Natural killer cell treated with Interleukin-12 subunit alpha and Interleukin-12 subunit beta and Interleukin-15 and Interleukin-18, amount 100 ng/mL, for 72 hours (primary cell): ENCODE data around the gene GALNT8. TPM values are rescaled to one million over a fixed set of nuclear protein-coding genes. Genes with fewer than 3 reads are reported as not detected.

ENCODE experiments used
- ATAC-seq, 2 donors: fragments of 150-1000 bp; cut with Tn5 transposase in 1 of 2; sonication (Bioruptor Pico), chemical (Tn5 transposase) in 1 of 2; 2 replicates each; pipeline ENCODE4 v1.10.0; 2021
- DNase-seq: peaks from one replicate; pipeline ENCODE4 v3.0.0; 2022; ENCODE audit warnings: low spot score
- H3K27ac Mint-ChIP-seq, 2 donors: 1 replicate in 1 of 2; 2 replicates in 1 of 2; pipeline ENCODE4 v1.8.0; 2022; ENCODE audit warnings: mixed read lengths in 2 of 2, mild to moderate bottlenecking in 1 of 2, moderate library complexity in 1 of 2
- H3K27me3 Mint-ChIP-seq, 2 donors: 1 replicate in 1 of 2; 2 replicates in 1 of 2; pipeline ENCODE4 v1.8.0; 2022; ENCODE audit warnings: mixed read lengths in 2 of 2
- H3K36me3 Mint-ChIP-seq: one replicate; pipeline ENCODE4 v1.8.0; 2022; ENCODE audit warnings: mixed read lengths
- H3K4me1 Mint-ChIP-seq, 2 donors: 1 replicate in 1 of 2; 2 replicates in 1 of 2; pipeline ENCODE4 v1.8.0; 2022; ENCODE audit warnings: low read depth in 2 of 2, mixed read lengths in 2 of 2, mild to moderate bottlenecking in 1 of 2
- H3K4me3 Mint-ChIP-seq: one replicate; pipeline ENCODE4 v1.8.0; 2022; ENCODE audit warnings: mixed read lengths
- H3K9me3 Mint-ChIP-seq: 2 replicates; pipeline ENCODE4 v1.8.0; 2022; ENCODE audit warnings: mixed read lengths
- total RNA-seq, 2 donors: library from RNA; stranded (reverse); gene quantifications; one replicate each; pipeline ENCODE4 v1.2.3, GENCODE V29; 2022

The GALNT8 gene
- total RNA-seq, 2 donors from 2014 or later: 0.50 to 1.1 TPM

GRCh38 chr12:4791497-4791896 lies 71.3 kb downstream of the GALNT8 start:
- Mint-ChIP-seq H3K36me3 (no peaks in the 10 kb centered on the region), H3K27ac (no peak overlapping the region), H3K4me3 (no peak overlapping the region), H3K27me3 (peaks cover 17 to 24% of the 10 kb centered on the region in 2 donors), H3K4me1 (no peaks in the 10 kb centered on the region), H3K9me3 (no peaks in the 10 kb centered on the region)
- ATAC-seq (no peak), DNase-seq (no peak)

DNA sequence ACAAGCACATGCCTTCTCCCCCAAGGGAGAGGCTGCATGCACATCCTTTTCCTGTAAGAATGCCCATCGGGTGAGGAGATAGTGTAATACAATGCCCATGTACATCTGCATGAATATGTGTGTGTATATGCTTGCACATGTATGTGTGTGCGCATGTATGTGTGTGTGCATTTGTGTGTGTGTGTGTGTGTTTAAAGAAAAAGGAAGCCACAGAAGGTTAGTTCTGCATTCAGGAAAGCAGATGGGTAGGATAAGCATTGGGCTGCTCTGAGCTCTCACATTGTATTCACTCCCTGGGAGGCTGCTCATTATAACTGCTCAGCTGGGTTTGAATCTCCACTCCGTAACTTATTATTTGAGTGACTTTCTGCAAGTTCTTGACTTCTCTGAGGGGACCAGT lies 74.3 kb downstream of the GALNT8 start:
- H3K27ac Mint-ChIP-seq: no peak overlapping the region
- H3K4me3 Mint-ChIP-seq: no peak overlapping the region
- no peak for DNase-seq
- no peaks in the 10 kb centered on the region for H3K36me3 Mint-ChIP-seq
- no peaks in the 10 kb centered on the region for H3K4me1 Mint-ChIP-seq
- peaks cover 22 to 34% of the 10 kb centered on the region in 2 donors for H3K27me3 Mint-ChIP-seq
- ATAC-seq: no peak
- H3K9me3 Mint-ChIP-seq: no peaks in the 10 kb centered on the region

DNA sequence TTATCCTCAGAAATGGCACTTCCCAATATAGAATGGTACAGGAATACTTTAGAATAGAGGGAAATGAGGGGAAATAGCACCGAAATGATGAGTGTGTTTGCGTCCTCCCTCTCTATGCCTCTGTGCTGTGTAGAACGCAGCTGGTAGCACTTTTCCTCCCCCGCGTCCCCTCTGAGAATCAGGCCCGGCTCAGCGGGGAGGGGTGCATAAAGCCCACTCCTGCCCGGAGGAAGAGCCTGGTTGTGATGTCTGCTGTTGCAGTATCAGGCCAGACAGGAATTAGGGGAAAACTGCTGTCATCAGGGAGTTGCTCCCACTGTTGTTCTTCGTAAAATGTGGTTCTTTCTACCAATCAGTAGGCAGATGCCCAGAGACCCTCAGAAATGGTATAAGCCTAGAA lies 76.0 kb downstream of the GALNT8 start:
- no peak overlapping the region for H3K27ac Mint-ChIP-seq
- H3K27me3 Mint-ChIP-seq: peaks cover 25 to 26% of the 10 kb centered on the region in 2 donors
- H3K4me3 Mint-ChIP-seq: no peak overlapping the region
- H3K4me1 Mint-ChIP-seq: no peaks in the 10 kb centered on the region
- H3K9me3 Mint-ChIP-seq: no peaks in the 10 kb centered on the region
- ATAC-seq: no peak
- no peak for DNase-seq
- no peaks in the 10 kb centered on the region for H3K36me3 Mint-ChIP-seq

- H3K36me3 Mint-ChIP-seq: no peaks in the 10 kb centered on the region
- no peaks in the 10 kb centered on the region for H3K4me1 Mint-ChIP-seq
- H3K27me3 Mint-ChIP-seq: peaks cover 20 to 25% of the 10 kb centered on the region in 2 donors
- DNase-seq (no peak), ATAC-seq (no peak)
- no peak overlapping the region for H3K4me3 Mint-ChIP-seq
- H3K27ac Mint-ChIP-seq: no peak overlapping the region
- no peaks in the 10 kb centered on the region for H3K9me3 Mint-ChIP-seq
Measured at GRCh38 chr12:4796694-4797482, 76.7 kb downstream of the GALNT8 start.

- no peaks in the 10 kb centered on the region for H3K36me3 Mint-ChIP-seq
- H3K4me3 Mint-ChIP-seq: no peak overlapping the region
- no peak for DNase-seq
- peaks cover 25 to 28% of the 10 kb centered on the region in 2 donors for H3K27me3 Mint-ChIP-seq
- ATAC-seq: no peak
- H3K4me1 Mint-ChIP-seq: no peaks in the 10 kb centered on the region
- H3K27ac Mint-ChIP-seq: no peak overlapping the region
- H3K9me3 Mint-ChIP-seq: no peaks in the 10 kb centered on the region
Measured at GRCh38 chr12:4800555-4800954, 80.4 kb downstream of the GALNT8 start.

DNA sequence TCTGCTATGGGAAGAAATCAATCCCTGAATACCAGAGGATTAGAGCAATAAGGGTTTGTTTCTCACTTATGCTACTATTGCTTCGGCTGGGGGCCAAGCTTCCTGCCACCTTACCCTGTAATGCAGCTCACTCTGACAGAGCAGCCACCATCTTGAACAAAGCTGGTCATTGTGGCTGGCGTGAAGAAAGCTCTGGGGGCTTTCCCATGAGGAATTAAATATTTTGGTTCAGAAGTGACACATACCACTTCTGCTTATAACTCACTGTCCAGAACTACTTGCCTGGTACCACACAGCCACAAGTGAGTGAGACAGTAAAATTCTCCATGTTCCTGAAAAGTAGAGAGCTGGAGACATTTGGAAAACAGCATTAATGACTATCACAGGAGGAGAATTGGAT lies 82.6 kb downstream of the GALNT8 start:
- ATAC-seq (no peak), DNase-seq (no peak)
- H3K27me3 Mint-ChIP-seq: peaks cover 25 to 30% of the 10 kb centered on the region in 2 donors
- H3K4me1 Mint-ChIP-seq: peaks cover 6 to 15% of the 10 kb centered on the region in 2 donors
- H3K36me3 Mint-ChIP-seq: no peaks in the 10 kb centered on the region
- H3K9me3 Mint-ChIP-seq: no peaks in the 10 kb centered on the region
- H3K27ac Mint-ChIP-seq: no peak overlapping the region
- no peak overlapping the region for H3K4me3 Mint-ChIP-seq

DNA sequence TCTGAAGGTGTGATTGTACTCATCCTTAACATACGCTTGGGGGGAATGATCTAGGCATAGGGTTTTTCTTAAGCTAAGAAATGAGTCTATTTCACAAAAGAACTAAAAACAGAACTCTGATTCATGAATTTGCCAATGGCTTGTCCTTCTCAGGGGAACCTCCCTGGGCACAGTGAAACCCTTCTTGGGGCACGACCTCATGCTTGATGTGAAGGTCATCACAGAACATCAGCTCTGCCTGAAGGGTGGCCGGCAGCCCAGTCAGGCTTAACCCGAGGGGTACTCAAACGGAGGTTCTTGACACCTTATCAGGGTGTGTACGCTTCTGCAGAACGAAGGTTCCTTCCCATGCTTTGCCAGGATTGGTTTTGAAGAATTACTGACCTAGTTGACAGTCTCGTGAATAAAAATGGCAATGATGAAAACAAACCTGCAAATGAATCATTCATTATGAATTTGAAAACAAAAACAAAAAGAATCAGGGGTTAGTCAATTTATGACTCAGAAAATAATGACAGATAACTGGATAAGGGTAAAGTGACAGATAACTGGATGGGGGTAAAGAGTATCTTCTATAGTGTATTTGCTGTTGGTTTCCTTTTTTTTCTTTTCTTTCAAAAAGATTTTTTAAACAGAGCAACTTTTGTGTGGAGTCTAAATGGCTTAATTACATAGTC lies 86.4 kb downstream of the GALNT8 start:
- Mint-ChIP-seq H3K4me1 (peaks cover 26 to 34% of the 10 kb centered on the region in 2 donors), H3K4me3 (no peak overlapping the region), H3K27ac (no peak overlapping the region), H3K27me3 (peaks cover 28 to 41% of the 10 kb centered on the region in 2 donors), H3K36me3 (no peaks in the 10 kb centered on the region), H3K9me3 (no peaks in the 10 kb centered on the region)
- ATAC-seq (no peak), DNase-seq (no peak)

- H3K27ac Mint-ChIP-seq: no peak overlapping the region
- no peaks in the 10 kb centered on the region for H3K36me3 Mint-ChIP-seq
- peaks cover 32 to 43% of the 10 kb centered on the region in 2 donors for H3K27me3 Mint-ChIP-seq
- peaks cover 27 to 37% of the 10 kb centered on the region in 2 donors for H3K4me1 Mint-ChIP-seq
- ATAC-seq (no peak), DNase-seq (no peak)
- peak overlapping the region; percentile 24 for H3K4me3 Mint-ChIP-seq
- H3K9me3 Mint-ChIP-seq: no peaks in the 10 kb centered on the region
Measured at GRCh38 chr12:4807116-4807783, 87.0 kb downstream of the GALNT8 start.

- no peak overlapping the region for H3K27ac Mint-ChIP-seq
- H3K4me3 Mint-ChIP-seq: peak overlapping the region; percentile 24
- no peaks in the 10 kb centered on the region for H3K36me3 Mint-ChIP-seq
- ATAC-seq (no peak), DNase-seq (no peak)
- H3K27me3 Mint-ChIP-seq: peaks cover 32 to 43% of the 10 kb centered on the region in 2 donors
- H3K4me1 Mint-ChIP-seq: peaks cover 27 to 37% of the 10 kb centered on the region in 2 donors
- H3K9me3 Mint-ChIP-seq: no peaks in the 10 kb centered on the region
Measured at GRCh38 chr12:4807813-4808212, 87.6 kb downstream of the GALNT8 start.

DNA sequence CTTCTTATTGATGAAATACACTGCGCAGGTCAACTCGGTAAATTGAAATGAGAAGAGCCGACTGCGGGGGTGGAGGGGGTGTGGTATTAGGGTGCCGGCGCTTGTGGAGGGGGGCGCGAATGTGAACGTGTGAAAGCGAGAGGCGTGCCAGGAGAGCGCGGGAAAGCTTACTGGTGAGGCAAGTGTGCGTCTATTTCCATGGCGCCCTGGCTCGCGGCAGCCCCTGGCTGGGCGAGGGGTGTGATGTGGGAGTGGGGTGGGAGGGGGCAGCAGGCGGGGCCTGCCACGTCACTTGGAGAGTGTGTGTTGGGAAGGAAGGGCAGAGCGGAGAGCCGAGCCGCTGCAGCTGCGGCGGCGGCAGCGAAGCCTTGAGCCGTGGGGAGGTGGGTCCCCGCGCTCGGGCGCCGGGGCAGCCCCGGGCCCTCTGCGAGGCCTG lies 88.8 kb downstream of the GALNT8 start:
- Mint-ChIP-seq H3K9me3 (no peaks in the 10 kb centered on the region), H3K27ac (no peak overlapping the region), H3K27me3 (peaks cover 32 to 35% of the 10 kb centered on the region in 2 donors), H3K4me1 (peaks cover 27 to 37% of the 10 kb centered on the region in 2 donors), H3K36me3 (no peaks in the 10 kb centered on the region), H3K4me3 (peak overlapping the region; percentile 54)
- DNase-seq: no peak
- peak; percentile 28 to 52 for ATAC-seq

DNA sequence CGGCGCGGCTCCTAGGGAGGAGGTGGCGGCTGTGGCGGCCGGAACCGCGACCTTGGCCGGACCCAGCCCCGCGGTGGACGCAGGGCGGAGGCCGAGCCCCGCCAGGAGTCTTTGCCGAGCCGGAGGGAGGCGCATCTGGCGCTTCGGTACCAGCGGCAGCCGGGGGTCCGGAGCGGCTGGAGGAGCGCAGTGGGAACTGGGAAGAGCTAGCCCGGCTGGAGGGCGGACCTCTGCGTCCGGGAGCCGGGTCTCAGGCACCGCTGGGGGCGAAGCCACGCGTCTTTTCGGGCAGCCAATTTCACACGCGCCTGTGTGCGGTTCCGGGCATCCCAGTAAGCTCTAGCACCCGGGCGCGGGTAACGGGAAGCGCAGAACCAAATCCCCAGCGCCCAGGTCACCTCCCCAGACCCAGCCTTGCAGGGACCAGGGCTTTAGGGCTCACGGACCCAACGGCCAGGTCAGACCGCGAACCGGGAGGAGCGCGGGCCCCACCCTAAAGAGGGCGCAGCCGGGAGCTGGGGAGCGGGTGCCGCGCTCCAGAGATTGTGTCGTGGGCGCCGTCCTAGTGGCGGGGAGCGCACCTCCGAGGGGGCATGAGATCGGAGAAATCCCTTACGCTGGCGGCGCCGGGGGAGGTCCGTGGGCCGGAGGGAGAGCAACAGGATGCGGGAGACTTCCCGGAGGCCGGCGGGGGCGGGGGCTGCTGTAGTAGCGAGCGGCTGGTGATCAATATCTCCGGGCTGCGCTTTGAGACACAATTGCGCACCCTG lies 89.4 kb downstream of the GALNT8 start:
- peaks cover 27 to 37% of the 10 kb centered on the region in 2 donors for H3K4me1 Mint-ChIP-seq
- peaks cover 28 to 35% of the 10 kb centered on the region in 2 donors for H3K27me3 Mint-ChIP-seq
- H3K9me3 Mint-ChIP-seq: no peaks in the 10 kb centered on the region
- no peaks in the 10 kb centered on the region for H3K36me3 Mint-ChIP-seq
- ATAC-seq (peak in 1 of 2 donors; percentile 57), DNase-seq (no peak)
- peak overlapping the region; percentile 30 for H3K4me3 Mint-ChIP-seq
- no peak overlapping the region for H3K27ac Mint-ChIP-seq

- no peak for ATAC-seq
- Mint-ChIP-seq H3K27ac (no peak overlapping the region), H3K4me3 (peak overlapping the region; percentile 38), H3K4me1 (peaks cover 27 to 37% of the 10 kb centered on the region in 2 donors), H3K36me3 (no peaks in the 10 kb centered on the region), H3K9me3 (no peaks in the 10 kb centered on the region), H3K27me3 (peaks cover 27 to 35% of the 10 kb centered on the region in 2 donors)
- no peak for DNase-seq
Measured at GRCh38 chr12:4810219-4810671, 90.0 kb downstream of the GALNT8 start.

- no peak for DNase-seq
- H3K9me3 Mint-ChIP-seq: no peaks in the 10 kb centered on the region
- no peak for ATAC-seq
- no peaks in the 10 kb centered on the region for H3K36me3 Mint-ChIP-seq
- no peak overlapping the region for H3K4me3 Mint-ChIP-seq
- H3K4me1 Mint-ChIP-seq: peaks cover 23 to 25% of the 10 kb centered on the region in 2 donors
- peaks cover 24 to 27% of the 10 kb centered on the region in 2 donors for H3K27me3 Mint-ChIP-seq
- H3K27ac Mint-ChIP-seq: no peak overlapping the region
Measured at GRCh38 chr12:4812624-4813327, 92.6 kb downstream of the GALNT8 start.
